K562 (cell line): Measurements from ENCODE around the gene JUND. TPM values are rescaled to one million over a fixed set of nuclear protein-coding genes. Genes with fewer than 3 reads are reported as not detected.
A peak's percentile ranks its signal among the peaks of the same experiment; 100 is the strongest.

Experiments used
- ATF1 ChIP-seq, 2 experiments: fragments of 450-650 bp in 1 of 2; IDR thresholded peaks; 2 replicates each; pipeline ENCODE4 v1.6.1; 2016; ENCODE audit warnings: missing compliant biosample characterization in 1 of 2, missing genetic modification characterization in 1 of 2
- CBX3 ChIP-seq, 2 experiments: IDR thresholded peaks; 1 replicate in 1 of 2; 2 replicates in 1 of 2; pipeline ENCODE4 v1.6.1; 2012; ENCODE audit warnings: inconsistent platforms in 2 of 2, low read length in 2 of 2, borderline replicate concordance in 1 of 2, control low read depth in 1 of 2
- EGR1 ChIP-seq: fragments of 450-650 bp; conservative IDR thresholded peaks from 2 replicates; pipeline ENCODE4 v1.6.1; 2017; ENCODE audit warnings: mild to moderate bottlenecking
- FOXP1 ChIP-seq: sonication (generic); formaldehyde crosslinking; IDR thresholded peaks from 2 replicates; pipeline ENCODE4 v1.8.0; 2022; ENCODE audit warnings: mild to moderate bottlenecking, missing genetic modification reagents
- GABPB1 ChIP-seq: sonication (generic); formaldehyde crosslinking; IDR thresholded peaks from 2 replicates; pipeline ENCODE4 v1.8.0; 2022; ENCODE audit warnings: mild to moderate bottlenecking, missing genetic modification reagents
- GTF3C2 ChIP-seq: IDR thresholded peaks from 3 replicates; pipeline ENCODE4 v1.6.1; 2011; ENCODE audit warnings: borderline replicate concordance, mild to moderate bottlenecking, moderate library complexity; ENCODE audit not compliant: insufficient read length; ENCODE audit errors: extremely low read depth
- HDAC2 ChIP-seq: fragments of 450-650 bp; IDR thresholded peaks from 2 replicates; pipeline ENCODE4 v1.6.1; 2016; ENCODE audit warnings: mild to moderate bottlenecking
- MAFG ChIP-seq: fragments of 450-650 bp; conservative IDR thresholded peaks from 2 replicates; pipeline ENCODE4 v1.6.1; 2016; ENCODE audit warnings: missing genetic modification characterization, missing compliant biosample characterization
- MLX ChIP-seq, 2 experiments: fragments of 450-650 bp in 1 of 2; sonication (generic) in 1 of 2; formaldehyde crosslinking; conservative IDR thresholded peaks; 2 replicates each; pipeline versions ENCODE4 v1.4.0 to v1.8.1; 2020 to 2022; ENCODE audit warnings: mild to moderate bottlenecking in 1 of 2, missing genetic modification reagents in 1 of 2
- NFE2L1 ChIP-seq: fragments of 450-650 bp; IDR thresholded peaks from 2 replicates; pipeline ENCODE4 v1.6.1; 2016; ENCODE audit warnings: missing genetic modification characterization, low read depth, mild to moderate bottlenecking, missing compliant biosample characterization, moderate library complexity, borderline replicate concordance
- NR4A1 ChIP-seq, 2 experiments: fragments of 250-450 bp in 1 of 2; fragments of 450-650 bp in 1 of 2; sonication (Bioruptor Pico) in 1 of 2; IDR thresholded peaks; 2 replicates each; pipeline versions ENCODE4 v1.4.0 to v1.6.1; 2016 to 2020; ENCODE audit warnings: mild to moderate bottlenecking in 2 of 2, missing compliant biosample characterization in 1 of 2, missing genetic modification characterization in 1 of 2, moderate library complexity in 1 of 2
- PCBP1 ChIP-seq: fragments of 200-400 bp; formaldehyde crosslinking; IDR thresholded peaks from 2 replicates; pipeline ENCODE4 v1.6.1; 2018; ENCODE audit warnings: mild to moderate bottlenecking, low read depth, low read length; ENCODE audit not compliant: poor library complexity, severe bottlenecking
- PKNOX1 ChIP-seq: fragments of 450-650 bp; IDR thresholded peaks from 2 replicates; pipeline ENCODE4 v1.6.1; 2016
- PYGO2 ChIP-seq: fragments of 450-650 bp; IDR thresholded peaks from 2 replicates; pipeline ENCODE4 v1.6.1; 2016; ENCODE audit warnings: mild to moderate bottlenecking, missing genetic modification characterization, moderate library complexity, missing compliant biosample characterization
- SREBF1 ChIP-seq: fragments of 150-350 bp; IDR thresholded peaks from 2 replicates; pipeline ENCODE4 v1.6.1; 2014; ENCODE audit warnings: antibody characterized with exemption, low read depth, low read length, borderline replicate concordance
- TBL1XR1 ChIP-seq, 2 experiments: IDR thresholded peaks; 2 replicates each; pipeline ENCODE4 v1.6.1; 2012; ENCODE audit warnings: improper control_type of control experiment in 2 of 2, low read length in 2 of 2, mild to moderate bottlenecking in 1 of 2
- ZKSCAN3 ChIP-seq: fragments of 250-450 bp; sonication (Bioruptor Pico); IDR thresholded peaks from 2 replicates; pipeline ENCODE4 v1.4.0; 2020
- ZNF436 ChIP-seq: fragments of 250-450, 450-650 bp; sonication (Bioruptor Pico); formaldehyde crosslinking; IDR thresholded peaks from 2 replicates; pipeline ENCODE4 v1.7.0; 2020; ENCODE audit warnings: mild to moderate bottlenecking
- ZSCAN29 ChIP-seq: fragments of 450-650 bp; IDR thresholded peaks from 2 replicates; pipeline ENCODE4 v1.6.1; 2017
- polyA plus RNA-seq, 8 experiments: library from polyadenylated mRNA; depleted of rRNA in 4 of 8; stranded (reverse) in 5 of 8; unstranded in 3 of 8; fragments of >200 nt; fragmentation: Nextera tagmentation in 2 of 8; fragmentation: Illumina TruSeq in 1 of 8; extraction: Ambion mirVana in 2 of 8; extraction: Trizol in 1 of 8; gene quantifications; 2 replicates each; pipeline versions ENCODE4 v1.2.1 to v1.2.3, GENCODE V29; 2011 to 2014; ENCODE audit warnings: inconsistent platforms in 1 of 8, missing spikeins in 1 of 8
- total RNA-seq, 7 experiments: library from RNA; depleted of rRNA in 6 of 7; stranded (reverse); fragments of >200 nt in 6 of 7; fragmentation: Illumina TruSeq in 2 of 7; extraction: Trizol in 2 of 7; gene quantifications; 2 replicates each; pipeline versions ENCODE4 v1.2.1 to v1.2.3, GENCODE V29; 2011 to 2021; ENCODE audit warnings: low replicate concordance in 1 of 7
- TF ChIP-seq, protein P1 (sequence below): fragments of 250-450 bp; sonication (Bioruptor Pico); IDR thresholded peaks from 2 replicates; pipeline ENCODE4 v1.4.0; 2020; ENCODE audit warnings: borderline replicate concordance
- TF ChIP-seq, protein P2 (sequence below): fragments of 450-650 bp; conservative IDR thresholded peaks from 2 replicates; pipeline ENCODE4 v1.6.1; 2016; ENCODE audit warnings: missing genetic modification characterization, low read depth, mild to moderate bottlenecking, missing compliant biosample characterization, moderate library complexity

Gene JUND
- total and polyA plus RNA-seq, 9 of the 15 experiments (the other 6 are each of a cell fraction or from before 2014, with no cell fraction given), result 6.4 to 286 (median 42.3) TPM

GRCh38 chr19:18292462-18292809, 11.0 kb upstream of the JUND start (continued):
- TF ChIP-seq, protein P1, sequence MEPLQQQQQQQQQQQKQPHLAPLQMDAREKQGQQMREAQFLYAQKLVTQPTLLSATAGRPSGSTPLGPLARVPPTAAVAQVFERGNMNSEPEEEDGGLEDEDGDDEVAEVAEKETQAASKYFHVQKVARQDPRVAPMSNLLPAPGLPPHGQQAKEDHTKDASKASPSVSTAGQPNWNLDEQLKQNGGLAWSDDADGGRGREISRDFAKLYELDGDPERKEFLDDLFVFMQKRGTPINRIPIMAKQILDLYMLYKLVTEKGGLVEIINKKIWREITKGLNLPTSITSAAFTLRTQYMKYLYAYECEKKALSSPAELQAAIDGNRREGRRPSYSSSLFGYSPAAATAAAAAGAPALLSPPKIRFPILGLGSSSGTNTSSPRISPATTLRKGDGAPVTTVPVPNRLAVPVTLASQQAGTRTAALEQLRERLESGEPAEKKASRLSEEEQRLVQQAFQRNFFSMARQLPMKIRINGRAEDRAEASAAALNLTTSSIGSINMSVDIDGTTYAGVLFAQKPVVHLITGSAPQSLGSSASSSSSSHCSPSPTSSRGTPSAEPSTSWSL (CRISPR knock-in tag), result no peak
- no peak for TF ChIP-seq FOXP1 (CRISPR knock-in tag)
- TF ChIP-seq ATF1 (CRISPR knock-in tag; IDR thresholded peaks at IDR 0.05), result no peak
- TF ChIP-seq ATF1 (tag; IDR thresholded peaks at IDR 0.05), result peak; percentile 84
- TF ChIP-seq GTF3C2, result no peak
- no peak for TF ChIP-seq HDAC2
- TF ChIP-seq ZNF436, result no peak
- TF ChIP-seq PCBP1, result no peak
- TF ChIP-seq ZKSCAN3, result no peak
- TF ChIP-seq SREBF1, result no peak
- TF ChIP-seq TBL1XR1 (IDR thresholded peaks at IDR 0.05; ENCODE audit: low read length in 2 of 2), result no peak
- 0 out of 4 replicates have a peak, but pooled peaks of 1 of the 2 experiments have one; percentile 16 for TF ChIP-seq MLX (CRISPR knock-in tag; conservative IDR thresholded peaks at IDR 0.05)
- 0 out of 3 replicates have a peak, but pooled peaks of 1 of the 2 experiments have one; percentile 38 for TF ChIP-seq CBX3 (IDR thresholded peaks at IDR 0.05; ENCODE audit: borderline replicate concordance in 1 of 2, low read length in 2 of 2)
- TF ChIP-seq, protein P2, sequence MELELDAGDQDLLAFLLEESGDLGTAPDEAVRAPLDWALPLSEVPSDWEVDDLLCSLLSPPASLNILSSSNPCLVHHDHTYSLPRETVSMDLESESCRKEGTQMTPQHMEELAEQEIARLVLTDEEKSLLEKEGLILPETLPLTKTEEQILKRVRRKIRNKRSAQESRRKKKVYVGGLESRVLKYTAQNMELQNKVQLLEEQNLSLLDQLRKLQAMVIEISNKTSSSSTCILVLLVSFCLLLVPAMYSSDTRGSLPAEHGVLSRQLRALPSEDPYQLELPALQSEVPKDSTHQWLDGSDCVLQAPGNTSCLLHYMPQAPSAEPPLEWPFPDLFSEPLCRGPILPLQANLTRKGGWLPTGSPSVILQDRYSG, result no peak
- TF ChIP-seq MAFG (tag), result no peak
- TF ChIP-seq NFE2L1, result no peak
- no peak for TF ChIP-seq ZSCAN29
- peak; percentile 4; the same call in 1 of the 2 replicates for TF ChIP-seq GABPB1 (CRISPR knock-in tag)
- TF ChIP-seq PYGO2 (tag), result no peak
- TF ChIP-seq NR4A1 (CRISPR knock-in tag; IDR thresholded peaks at IDR 0.05), result no peak
- TF ChIP-seq NR4A1 (tag; IDR thresholded peaks at IDR 0.05), result no peak
- peak; percentile 69 for TF ChIP-seq PKNOX1
- TF ChIP-seq EGR1, result no peak
